Prostate gland (tissue), 2 donors: Measurements from ENCODE around the gene NEDD4L. TPM values are rescaled to one million over a fixed set of nuclear protein-coding genes. Genes with fewer than 3 reads are reported as not detected.

Experiments used
- DNase-seq: peaks from one replicate; pipeline ENCODE4 v3.0.0-alpha.2; 2019; ENCODE audit warnings: low spot score
- H3K27ac ChIP-seq, 2 donors: fragments of 200-600 bp; sonication (generic); 2 replicates each; pipeline ENCODE4 v1.5.1; 2017 to 2019
- H3K27me3 ChIP-seq: fragments of 200-600 bp; sonication (generic); replicated peaks from 2 replicates; pipeline ENCODE4 v1.5.1; 2019; ENCODE audit not compliant: insufficient read depth
- H3K36me3 ChIP-seq, 2 donors: fragments of 200-600 bp; sonication (generic); 1 replicate in 1 of 2; 2 replicates in 1 of 2; pipeline versions ENCODE4 v1.5.1 to v1.8.1; 2017 to 2019
- H3K4me1 ChIP-seq: fragments of 200-600 bp; sonication (generic); replicated peaks from 2 replicates; pipeline ENCODE4 v1.5.1; 2019
- H3K4me3 ChIP-seq, 2 donors: fragments of 200-600 bp; sonication (generic); 2 replicates each; pipeline ENCODE4 v1.5.1; 2017 to 2019
- H3K9me3 ChIP-seq: fragments of 200-600 bp; sonication (generic); 2 replicates; pipeline ENCODE4 v1.5.1; 2017
- CTCF ChIP-seq, 4 experiments: fragments of 200-600 bp in 2 of 4; fragments of 450-650 bp in 2 of 4; sonication (generic) in 2 of 4; IDR thresholded peaks; 1 replicate in 3 of 4; 2 replicates in 1 of 4; pipeline ENCODE4 v1.5.1; 2016 to 2019; ENCODE audit warnings: antibody characterized with exemption in 4 of 4, mild to moderate bottlenecking in 2 of 4, moderate library complexity in 2 of 4
- POLR2A ChIP-seq: fragments of 450-650 bp; IDR thresholded peaks from one replicate; pipeline ENCODE4 v1.6.1; 2016; ENCODE audit warnings: antibody characterized with exemption, mild to moderate bottlenecking
- POLR2AphosphoS5 ChIP-seq: sonication (generic); formaldehyde crosslinking; IDR thresholded peaks from one replicate; pipeline ENCODE4 v1.6.1; 2017; ENCODE audit warnings: antibody characterized with exemption
- WGBS: methylation state at CpG from one replicate; pipeline ENCODE4 v1.1.5; 2018; 5-methylcytosine and 5-hydroxymethylcytosine counted together
- intact Hi-C: fragments of 100-400 bp; cut with DNase I; formaldehyde crosslinking; loops from one replicate; pipeline ENCODE4 v1.14.2; 2022
- total RNA-seq, 2 donors: library from RNA; depleted of rRNA; stranded (reverse); fragments of >200 nt; gene quantifications; one replicate each; pipeline ENCODE4 v1.1.0, GENCODE V29; 2016

The NEDD4L gene
- total RNA-seq, 2 donors from 2014 or later = 280 to 420 TPM

GRCh38 chr18:58076052-58076451 is 32.0 kb downstream of the NEDD4L start:
- Histone ChIP-seq H3K4me1 (no peaks in the 10 kb centered on the region), H3K27me3 (no peaks in the 10 kb centered on the region), H3K27ac (peak overlapping the region; percentile 5 to 46), H3K9me3 (no peaks in the 10 kb centered on the region), H3K4me3 (no peak overlapping the region), H3K36me3 (no peaks in the 10 kb centered on the region)
- TF ChIP-seq POLR2A (no peak), CTCF (IDR thresholded peaks at IDR 0.05) (no peak), POLR2AphosphoS5 (no peak)
- WGBS = 48% methylated on average over 2 of the region's 2 CpGs
- intact Hi-C loops = no loop called here
- DNase-seq = no peak

DNA sequence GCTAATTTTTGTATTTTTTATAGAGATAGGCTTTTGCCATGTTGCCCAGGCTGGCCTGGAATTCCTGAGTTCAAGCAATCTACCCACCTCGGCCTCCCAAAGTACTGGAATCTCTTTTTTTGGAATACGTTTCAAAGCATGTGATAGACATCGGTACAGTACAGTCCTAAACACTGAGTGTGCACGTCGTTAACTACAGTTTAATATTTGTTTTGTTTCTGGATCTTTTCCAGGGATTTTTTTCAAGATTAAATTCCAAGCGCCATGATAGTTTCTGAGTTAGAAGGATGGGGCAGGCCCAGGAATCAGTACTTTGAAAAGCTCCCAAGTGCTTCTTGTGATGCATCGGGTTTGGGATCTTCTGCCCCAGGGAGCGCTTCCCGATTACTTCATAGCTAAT is 33.3 kb downstream of the NEDD4L start:
- H3K27ac ChIP-seq = peak overlapping the region; percentile 59 to 61
- intact Hi-C loops = no loop called here
- no peaks in the 10 kb centered on the region for H3K36me3 ChIP-seq
- 29% methylated on average over 9 of the region's 9 CpGs for WGBS
- no peaks in the 10 kb centered on the region for H3K27me3 ChIP-seq
- DNase-seq = no peak
- no peaks in the 10 kb centered on the region for H3K9me3 ChIP-seq
- TF ChIP-seq POLR2AphosphoS5 (peak; percentile 77), POLR2A (no peak), CTCF (IDR thresholded peaks at IDR 0.05) (no peak)
- H3K4me3 ChIP-seq = no peak overlapping the region
- no peaks in the 10 kb centered on the region for H3K4me1 ChIP-seq

DNA sequence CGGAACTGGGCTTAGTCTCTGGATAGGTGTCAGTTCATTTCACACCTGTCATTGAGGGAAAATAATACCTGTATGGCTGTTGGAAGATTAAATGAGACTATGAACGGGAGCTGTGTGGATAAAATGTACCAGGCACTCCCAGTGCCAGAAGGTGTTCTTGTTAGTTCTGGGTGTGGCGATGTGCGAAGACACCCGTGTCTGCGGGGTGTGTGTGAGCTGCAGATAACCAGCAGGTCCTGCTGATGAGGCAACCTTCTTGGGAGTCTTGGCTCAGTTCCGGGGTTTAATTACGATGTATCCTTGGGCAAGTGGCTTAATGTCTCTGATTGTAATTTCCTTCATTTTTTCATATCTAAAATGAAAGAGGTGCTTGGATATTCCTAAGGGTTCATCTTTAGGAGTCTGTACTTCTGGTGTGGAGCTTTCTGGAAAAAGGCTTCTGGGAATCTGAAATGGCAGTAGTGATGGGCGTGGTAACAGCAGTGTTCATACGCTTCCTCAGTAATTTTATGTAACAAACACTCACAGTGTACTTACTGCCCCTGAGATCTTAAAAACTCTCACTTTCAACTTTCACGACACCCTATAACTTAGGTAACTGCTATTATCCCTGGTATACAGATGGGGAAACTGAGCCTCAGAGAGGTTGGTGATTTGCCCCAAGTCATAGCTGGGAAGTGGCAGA is 35.0 kb downstream of the NEDD4L start:
- intact Hi-C loops = no loop called here
- no peaks in the 10 kb centered on the region for H3K27me3 ChIP-seq
- H3K36me3 ChIP-seq = no peaks in the 10 kb centered on the region
- WGBS = 84% methylated on average over 11 of the region's 11 CpGs
- no peaks in the 10 kb centered on the region for H3K4me1 ChIP-seq
- TF ChIP-seq POLR2A (no peak), POLR2AphosphoS5 (peak; percentile 52)
- no peak overlapping the region for H3K4me3 ChIP-seq
- peak overlapping the region; percentile 59 to 61 for H3K27ac ChIP-seq
- peak; percentile 54 for DNase-seq
- no peaks in the 10 kb centered on the region for H3K9me3 ChIP-seq

GRCh38 chr18:58080451-58080850 is 36.4 kb downstream of the NEDD4L start:
- H3K9me3 ChIP-seq = no peaks in the 10 kb centered on the region
- no peaks in the 10 kb centered on the region for H3K4me1 ChIP-seq
- no peak for TF ChIP-seq POLR2A
- no peak for TF ChIP-seq CTCF (IDR thresholded peaks at IDR 0.05)
- no peak for TF ChIP-seq POLR2AphosphoS5
- H3K4me3 ChIP-seq = no peak overlapping the region
- no peak for DNase-seq
- peak overlapping the region; percentile 59 to 61 for H3K27ac ChIP-seq
- 78% methylated on average over 3 of the region's 3 CpGs for WGBS
- no peaks in the 10 kb centered on the region for H3K27me3 ChIP-seq
- intact Hi-C loops = no loop called here
- H3K36me3 ChIP-seq = no peaks in the 10 kb centered on the region

GRCh38 chr18:58087928-58088690 is 44.1 kb downstream of the NEDD4L start:
- H3K4me1 ChIP-seq = peaks cover 26% of the 10 kb centered on the region
- DNase-seq = peak; percentile 67
- TF ChIP-seq POLR2A (no peak), POLR2AphosphoS5 (no peak), CTCF (IDR thresholded peaks at IDR 0.05) (no peak)
- H3K27me3 ChIP-seq = no peaks in the 10 kb centered on the region
- H3K4me3 ChIP-seq = no peak overlapping the region
- no peaks in the 10 kb centered on the region for H3K36me3 ChIP-seq
- WGBS = 39% methylated on average over 6 of the region's 6 CpGs
- intact Hi-C loops = no loop called here
- peak overlapping the region; percentile 67 to 82 for H3K27ac ChIP-seq
- no peaks in the 10 kb centered on the region for H3K9me3 ChIP-seq
